K562 (cell line): Measurements from ENCODE around the gene RABEPK. TPM values are rescaled to one million over a fixed set of nuclear protein-coding genes. Genes with fewer than 3 reads are reported as not detected.

Experiments
- CREB1 ChIP-seq, 2 experiments: sonication (generic) in 1 of 2; formaldehyde crosslinking in 1 of 2; IDR thresholded peaks; 2 replicates each; pipeline versions ENCODE4 v1.6.1 to v1.8.0; 2012 to 2022; ENCODE audit warnings: inconsistent platforms in 1 of 2, mild to moderate bottlenecking in 1 of 2, missing genetic modification reagents in 1 of 2, moderate library complexity in 1 of 2
- FOXA3 ChIP-seq, 2 experiments: fragments of 450-650 bp in 1 of 2; sonication (generic) in 1 of 2; formaldehyde crosslinking; IDR thresholded peaks in 1 of 2; conservative IDR thresholded peaks in 1 of 2; 2 replicates each; pipeline versions ENCODE4 v1.4.0 to v1.8.0; 2020 to 2022; ENCODE audit warnings: mild to moderate bottlenecking in 2 of 2, missing genetic modification reagents in 1 of 2
- FOXJ3 ChIP-seq: sonication (generic); formaldehyde crosslinking; IDR thresholded peaks from 2 replicates; pipeline ENCODE4 v1.4.0; 2020; ENCODE audit warnings: mild to moderate bottlenecking, missing genetic modification reagents
- FOXK2 ChIP-seq, 2 experiments: fragments of 450-650 bp; IDR thresholded peaks in 1 of 2; conservative IDR thresholded peaks in 1 of 2; 2 replicates each; pipeline ENCODE4 v1.6.1; 2016; ENCODE audit warnings: low read depth in 2 of 2, mild to moderate bottlenecking in 1 of 2
- LEF1 ChIP-seq: fragments of 450-650 bp; IDR thresholded peaks from 2 replicates; pipeline ENCODE4 v1.6.1; 2016; ENCODE audit warnings: mild to moderate bottlenecking
- MAFK ChIP-seq: IDR thresholded peaks from 2 replicates; pipeline ENCODE4 v1.6.1; 2011; ENCODE audit warnings: low read length, improper control_type of control experiment
- MECOM ChIP-seq: fragments of 250-450 bp; sonication (Bioruptor Pico); IDR thresholded peaks from 2 replicates; pipeline ENCODE4 v1.8.0; 2022; ENCODE audit warnings: inconsistent platforms
- MEIS2 ChIP-seq: fragments of 450-650 bp; IDR thresholded peaks from 2 replicates; pipeline ENCODE4 v1.6.1; 2014; ENCODE audit warnings: mild to moderate bottlenecking; ENCODE audit not compliant: partially characterized antibody
- NFE2 ChIP-seq: IDR thresholded peaks from 2 replicates; pipeline ENCODE4 v1.6.1; 2014; ENCODE audit warnings: antibody characterized with exemption, low read depth
- POLR2AphosphoS5 ChIP-seq: IDR thresholded peaks from 2 replicates; pipeline ENCODE4 v1.6.1; 2011; ENCODE audit warnings: mild to moderate bottlenecking, low read depth, low read length, moderate library complexity; ENCODE audit not compliant: control insufficient read depth, insufficient read depth
- RBBP5 ChIP-seq: fragments of 200-600 bp; sonication (generic); IDR thresholded peaks from 2 replicates; pipeline ENCODE4 v1.6.1; 2012; ENCODE audit warnings: borderline replicate concordance, mild to moderate bottlenecking, low read length, control low read depth, inconsistent platforms; ENCODE audit not compliant: insufficient read depth, poor library complexity, severe bottlenecking
- RBFOX2 ChIP-seq: fragments of 200-400 bp; formaldehyde crosslinking; IDR thresholded peaks from 2 replicates; pipeline ENCODE4 v1.6.1; 2017; ENCODE audit warnings: low read depth, mild to moderate bottlenecking, low read length, moderate library complexity
- RFX1 ChIP-seq: fragments of 450-650 bp; IDR thresholded peaks from 2 replicates; pipeline ENCODE4 v1.6.1; 2016; ENCODE audit warnings: mild to moderate bottlenecking, moderate library complexity
- SMARCB1 ChIP-seq: IDR thresholded peaks from 2 replicates; pipeline ENCODE4 v1.6.1; 2011; ENCODE audit warnings: improper control_type of control experiment, low read depth; ENCODE audit not compliant: insufficient read length
- TEAD4 ChIP-seq, 2 experiments: sonication (generic) in 1 of 2; formaldehyde crosslinking in 1 of 2; IDR thresholded peaks; 2 replicates each; pipeline versions ENCODE4 v1.6.1 to v1.8.0; 2012 to 2022; ENCODE audit warnings: borderline replicate concordance in 1 of 2, inconsistent platforms in 1 of 2, low read length in 1 of 2, mild to moderate bottlenecking in 1 of 2, missing genetic modification reagents in 1 of 2
- ZNF175 ChIP-seq: fragments of 200-800 bp; sonication (Bioruptor generic); IDR thresholded peaks from 2 replicates; pipeline ENCODE4 v1.6.1; 2016; ENCODE audit warnings: low read depth, mild to moderate bottlenecking, missing genetic modification characterization, missing compliant biosample characterization
- ZNF644 ChIP-seq: fragments of 200-800 bp; sonication (Bioruptor generic); IDR thresholded peaks from 2 replicates; pipeline ENCODE4 v1.6.1; 2016; ENCODE audit warnings: low read depth, missing genetic modification characterization, missing compliant biosample characterization
- ZNF695 ChIP-seq: fragments of 450-650 bp; formaldehyde crosslinking; IDR thresholded peaks from 2 replicates; pipeline ENCODE4 v1.4.0; 2020; ENCODE audit warnings: mild to moderate bottlenecking, moderate library complexity
- polyA plus RNA-seq, 8 experiments: library from polyadenylated mRNA; depleted of rRNA in 4 of 8; stranded (reverse) in 5 of 8; unstranded in 3 of 8; fragments of >200 nt; fragmentation: Nextera tagmentation in 2 of 8; fragmentation: Illumina TruSeq in 1 of 8; extraction: Ambion mirVana in 2 of 8; extraction: Trizol in 1 of 8; gene quantifications; 2 replicates each; pipeline versions ENCODE4 v1.2.1 to v1.2.3, GENCODE V29; 2011 to 2014; ENCODE audit warnings: inconsistent platforms in 1 of 8, missing spikeins in 1 of 8
- total RNA-seq, 7 experiments: library from RNA; depleted of rRNA in 6 of 7; stranded (reverse); fragments of >200 nt in 6 of 7; fragmentation: Illumina TruSeq in 2 of 7; extraction: Trizol in 2 of 7; gene quantifications; 2 replicates each; pipeline versions ENCODE4 v1.2.1 to v1.2.3, GENCODE V29; 2011 to 2021; ENCODE audit warnings: low replicate concordance in 1 of 7
- TF ChIP-seq, protein P1 (sequence below): fragments of 250-450 bp; sonication (Bioruptor Pico); IDR thresholded peaks from 2 replicates; pipeline ENCODE4 v1.8.0; 2022; ENCODE audit warnings: inconsistent platforms
- TF ChIP-seq, protein P2 (sequence below): conservative IDR thresholded peaks from 2 replicates; pipeline ENCODE4 v1.6.1; 2011; ENCODE audit warnings: low read depth, mild to moderate bottlenecking, low read length; ENCODE audit not compliant: control insufficient read depth
- TF ChIP-seq, protein P3 (sequence below), 3 experiments: fragments of 200-800 bp in 1 of 3; sonication (Bioruptor generic) in 1 of 3; sonication (generic) in 1 of 3; formaldehyde crosslinking in 1 of 3; IDR thresholded peaks; 2 replicates each; pipeline versions ENCODE4 v1.6.1 to v1.8.0; 2016 to 2022; ENCODE audit warnings: mild to moderate bottlenecking in 2 of 3, missing compliant biosample characterization in 2 of 3, missing genetic modification characterization in 2 of 3, missing genetic modification reagents in 1 of 3
- TF ChIP-seq, protein P4 (sequence below): IDR thresholded peaks from 2 replicates; pipeline ENCODE4 v1.6.1; 2016; ENCODE audit warnings: missing genetic modification characterization, missing compliant biosample characterization

Gene RABEPK
- total and polyA plus RNA-seq, 9 of the 15 experiments (the other 6 are each of a cell fraction or from before 2014, with no cell fraction given) = 38.3 to 113 (median 52.8) TPM

DNA sequence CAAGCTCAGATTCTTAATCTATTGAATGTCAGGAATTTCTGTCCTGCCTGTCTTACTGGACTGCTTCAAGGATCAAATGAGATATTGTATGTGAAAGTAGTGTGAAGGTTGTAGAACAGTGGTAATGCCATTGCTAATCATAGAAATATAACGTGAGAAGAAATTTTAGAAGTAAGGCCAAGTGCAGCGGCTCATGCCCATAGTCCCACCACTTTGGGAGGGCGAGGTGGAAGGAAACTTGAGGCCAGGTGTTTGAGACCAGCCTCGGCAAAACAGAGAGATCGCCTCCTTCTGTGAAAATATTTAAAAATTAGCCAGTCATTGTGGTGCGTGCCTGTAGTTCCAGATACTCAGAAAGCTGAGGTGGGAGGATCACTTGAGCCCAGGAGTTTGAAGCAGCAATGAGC, 45.9 kb downstream of the RABEPK start (continued):
- TF ChIP-seq FOXJ3 (no peak), CREB1 (IDR thresholded peaks at IDR 0.05) (no peak), CREB1 (CRISPR knock-in tag; IDR thresholded peaks at IDR 0.05) (no peak), RBFOX2 (peak; percentile 33; the same call in 1 of the 2 replicates), MECOM (peak; percentile 55), TEAD4 (IDR thresholded peaks at IDR 0.05; ENCODE audit: low read length) (peak; percentile 80), TEAD4 (CRISPR knock-in tag; IDR thresholded peaks at IDR 0.05; ENCODE audit: borderline replicate concordance) (no peak), RBBP5 (no peak), ZNF175 (CRISPR knock-in tag) (peak; percentile 56; the same call in 1 of the 2 replicates), MAFK (peak; percentile 61; the same call in 1 of the 2 replicates), ZNF644 (tag) (peak; percentile 63; the same call in 1 of the 2 replicates), POLR2AphosphoS5 (peak; percentile 41; the same call in 1 of the 2 replicates), MEIS2 (no peak), SMARCB1 (no peak), FOXK2 (conservative IDR thresholded peaks at IDR 0.05 in 1 of 2, IDR thresholded peaks at IDR 0.05 in 1 of 2; ENCODE audit: low read depth in 2 of 2) (0 out of 4 replicates have a peak, but pooled peaks of 1 of the 2 experiments have one; percentile 10), NFE2 (peak; percentile 98), FOXA3 (CRISPR knock-in tag; conservative IDR thresholded peaks at IDR 0.05 in 1 of 2, IDR thresholded peaks at IDR 0.05 in 1 of 2) (no peak), ZNF695 (CRISPR knock-in tag) (no peak), LEF1 (peak; percentile 65; the same call in 1 of the 2 replicates), RFX1 (no peak)
- TF ChIP-seq, protein P1, sequence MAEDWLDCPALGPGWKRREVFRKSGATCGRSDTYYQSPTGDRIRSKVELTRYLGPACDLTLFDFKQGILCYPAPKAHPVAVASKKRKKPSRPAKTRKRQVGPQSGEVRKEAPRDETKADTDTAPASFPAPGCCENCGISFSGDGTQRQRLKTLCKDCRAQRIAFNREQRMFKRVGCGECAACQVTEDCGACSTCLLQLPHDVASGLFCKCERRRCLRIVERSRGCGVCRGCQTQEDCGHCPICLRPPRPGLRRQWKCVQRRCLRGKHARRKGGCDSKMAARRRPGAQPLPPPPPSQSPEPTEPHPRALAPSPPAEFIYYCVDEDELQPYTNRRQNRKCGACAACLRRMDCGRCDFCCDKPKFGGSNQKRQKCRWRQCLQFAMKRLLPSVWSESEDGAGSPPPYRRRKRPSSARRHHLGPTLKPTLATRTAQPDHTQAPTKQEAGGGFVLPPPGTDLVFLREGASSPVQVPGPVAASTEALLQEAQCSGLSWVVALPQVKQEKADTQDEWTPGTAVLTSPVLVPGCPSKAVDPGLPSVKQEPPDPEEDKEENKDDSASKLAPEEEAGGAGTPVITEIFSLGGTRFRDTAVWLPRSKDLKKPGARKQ (CRISPR knock-in tag) = no peak
- TF ChIP-seq, protein P2, sequence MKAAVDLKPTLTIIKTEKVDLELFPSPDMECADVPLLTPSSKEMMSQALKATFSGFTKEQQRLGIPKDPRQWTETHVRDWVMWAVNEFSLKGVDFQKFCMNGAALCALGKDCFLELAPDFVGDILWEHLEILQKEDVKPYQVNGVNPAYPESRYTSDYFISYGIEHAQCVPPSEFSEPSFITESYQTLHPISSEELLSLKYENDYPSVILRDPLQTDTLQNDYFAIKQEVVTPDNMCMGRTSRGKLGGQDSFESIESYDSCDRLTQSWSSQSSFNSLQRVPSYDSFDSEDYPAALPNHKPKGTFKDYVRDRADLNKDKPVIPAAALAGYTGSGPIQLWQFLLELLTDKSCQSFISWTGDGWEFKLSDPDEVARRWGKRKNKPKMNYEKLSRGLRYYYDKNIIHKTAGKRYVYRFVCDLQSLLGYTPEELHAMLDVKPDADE = no peak
- TF ChIP-seq, protein P3, sequence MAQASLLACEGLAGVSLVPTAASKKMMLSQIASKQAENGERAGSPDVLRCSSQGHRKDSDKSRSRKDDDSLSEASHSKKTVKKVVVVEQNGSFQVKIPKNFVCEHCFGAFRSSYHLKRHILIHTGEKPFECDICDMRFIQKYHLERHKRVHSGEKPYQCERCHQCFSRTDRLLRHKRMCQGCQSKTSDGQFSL (CRISPR knock-in tag; IDR thresholded peaks at IDR 0.05) = no peak
- TF ChIP-seq, protein P3 (tag; IDR thresholded peaks at IDR 0.05) = peak in 1 of 2 experiments; percentile 46; a peak in 1 of 4 replicates
- TF ChIP-seq, protein P4, sequence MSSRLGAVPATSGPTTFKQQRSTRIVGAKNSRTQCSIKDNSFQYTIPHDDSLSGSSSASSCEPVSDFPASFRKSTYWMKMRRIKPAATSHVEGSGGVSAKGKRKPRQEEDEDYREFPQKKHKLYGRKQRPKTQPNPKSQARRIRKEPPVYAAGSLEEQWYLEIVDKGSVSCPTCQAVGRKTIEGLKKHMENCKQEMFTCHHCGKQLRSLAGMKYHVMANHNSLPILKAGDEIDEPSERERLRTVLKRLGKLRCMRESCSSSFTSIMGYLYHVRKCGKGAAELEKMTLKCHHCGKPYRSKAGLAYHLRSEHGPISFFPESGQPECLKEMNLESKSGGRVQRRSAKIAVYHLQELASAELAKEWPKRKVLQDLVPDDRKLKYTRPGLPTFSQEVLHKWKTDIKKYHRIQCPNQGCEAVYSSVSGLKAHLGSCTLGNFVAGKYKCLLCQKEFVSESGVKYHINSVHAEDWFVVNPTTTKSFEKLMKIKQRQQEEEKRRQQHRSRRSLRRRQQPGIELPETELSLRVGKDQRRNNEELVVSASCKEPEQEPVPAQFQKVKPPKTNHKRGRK (tag) = no peak
